H9 (cell line): ENCODE results near the gene ZNF70. TPM values are rescaled to one million over a fixed set of nuclear protein-coding genes. Genes with fewer than 3 reads are reported as not detected.

Source experiments
- DNase-seq: peaks from one replicate; pipeline ENCODE4 v3.0.0-alpha.2; 2017
- H2AFZ ChIP-seq: one replicate; pipeline ENCODE4 v1.6.1; 2013; ENCODE audit warnings: mild to moderate bottlenecking, low read length, control low read depth, moderate library complexity
- H2AK5ac ChIP-seq: 2 replicates; pipeline ENCODE4 v1.6.1; 2013; ENCODE audit warnings: low read length, control low read depth, mixed read lengths; ENCODE audit not compliant: insufficient read length
- H2BK120ac ChIP-seq: one replicate; pipeline ENCODE4 v1.6.1; 2013; ENCODE audit warnings: low read depth, mild to moderate bottlenecking, low read length, control low read depth, inconsistent platforms; ENCODE audit not compliant: poor library complexity, severe bottlenecking
- H2BK12ac ChIP-seq: 2 replicates; pipeline ENCODE4 v1.6.1; 2013; ENCODE audit warnings: low read length, control low read depth, mixed read lengths, low read depth; ENCODE audit not compliant: insufficient read length
- H2BK15ac ChIP-seq: 2 replicates; pipeline ENCODE4 v1.6.1; 2013; ENCODE audit warnings: low read depth, low read length, control low read depth
- H2BK20ac ChIP-seq: one replicate; pipeline ENCODE4 v1.6.1; 2013; ENCODE audit warnings: low read depth, mild to moderate bottlenecking, low read length, control low read depth, inconsistent platforms; ENCODE audit not compliant: poor library complexity, severe bottlenecking
- H2BK5ac ChIP-seq: 2 replicates; pipeline ENCODE4 v1.6.1; 2013; ENCODE audit warnings: low read length, control low read depth, mixed read lengths; ENCODE audit not compliant: insufficient read length
- H3K14ac ChIP-seq: 2 replicates; pipeline ENCODE4 v1.6.1; 2013; ENCODE audit warnings: low read length, control low read depth; ENCODE audit not compliant: insufficient read depth
- H3K18ac ChIP-seq: 2 replicates; pipeline ENCODE4 v1.6.1; 2013; ENCODE audit warnings: low read depth, mild to moderate bottlenecking, mixed read lengths, low read length, control low read depth; ENCODE audit not compliant: insufficient read length
- H3K23ac ChIP-seq: 2 replicates; pipeline ENCODE4 v1.6.1; 2013; ENCODE audit warnings: low read length, control low read depth, mixed read lengths, low read depth; ENCODE audit not compliant: insufficient read length
- H3K23me2 ChIP-seq: 2 replicates; pipeline ENCODE4 v1.6.1; 2013; ENCODE audit warnings: low read depth, mild to moderate bottlenecking, mixed read lengths, low read length, control low read depth; ENCODE audit not compliant: insufficient read length, poor library complexity, severe bottlenecking
- H3K27ac ChIP-seq: 2 replicates; pipeline ENCODE4 v1.5.1; 2013; ENCODE audit warnings: low read length, control low read depth, mixed read lengths, low read depth; ENCODE audit not compliant: insufficient read length
- H3K27me3 ChIP-seq: 2 replicates; pipeline ENCODE4 v1.6.1; 2013; ENCODE audit warnings: low read length, control low read depth, inconsistent platforms; ENCODE audit not compliant: insufficient read depth
- H3K4ac ChIP-seq: 2 replicates; pipeline ENCODE4 v1.6.1; 2013; ENCODE audit warnings: low read depth, mild to moderate bottlenecking, control low read depth, inconsistent platforms, low read length, moderate library complexity
- H3K4me1 ChIP-seq: 2 replicates; pipeline ENCODE4 v1.6.1; 2013; ENCODE audit warnings: low read length, control low read depth, inconsistent platforms; ENCODE audit not compliant: insufficient read depth
- H3K4me2 ChIP-seq: 2 replicates; pipeline ENCODE4 v1.6.1; 2013; ENCODE audit warnings: low read length, control low read depth, mixed read lengths; ENCODE audit not compliant: insufficient read length, insufficient read depth
- H3K56ac ChIP-seq: 2 replicates; pipeline ENCODE4 v1.6.1; 2013; ENCODE audit warnings: low read depth, mild to moderate bottlenecking, mixed read lengths, low read length, control low read depth; ENCODE audit not compliant: insufficient read length
- H3K79me1 ChIP-seq: 2 replicates; pipeline ENCODE4 v1.6.1; 2013; ENCODE audit warnings: low read depth, mild to moderate bottlenecking, moderate library complexity, low read length, control low read depth, inconsistent platforms; ENCODE audit not compliant: insufficient read depth, poor library complexity, severe bottlenecking
- H3K79me2 ChIP-seq: 2 replicates; pipeline ENCODE4 v1.6.1; 2013; ENCODE audit warnings: low read length, control low read depth, inconsistent platforms; ENCODE audit not compliant: insufficient read depth
- H3K9ac ChIP-seq: 2 replicates; pipeline ENCODE4 v1.6.1; 2013; ENCODE audit warnings: low read length, control low read depth, mixed read lengths; ENCODE audit not compliant: insufficient read length; ENCODE audit errors: extremely low read depth
- H3K9me3 ChIP-seq: one replicate; pipeline ENCODE4 v1.6.1; 2013; ENCODE audit warnings: low read depth, low read length, inconsistent platforms; ENCODE audit not compliant: control insufficient read depth
- H3T11ph ChIP-seq: one replicate; pipeline ENCODE4 v1.6.1; 2013; ENCODE audit warnings: mild to moderate bottlenecking, low read length, control low read depth, inconsistent platforms
- H4K20me1 ChIP-seq: one replicate; pipeline ENCODE4 v1.6.1; 2013; ENCODE audit not compliant: control insufficient read depth, insufficient read length, insufficient read depth
- H4K5ac ChIP-seq: 2 replicates; pipeline ENCODE4 v1.6.1; 2013; ENCODE audit warnings: low read depth, mild to moderate bottlenecking, mixed read lengths, low read length, control low read depth; ENCODE audit not compliant: insufficient read length
- H4K8ac ChIP-seq: replicated peaks from 2 replicates; pipeline ENCODE4 v1.6.1; 2013; ENCODE audit warnings: low read length, control low read depth, mixed read lengths, low read depth; ENCODE audit not compliant: insufficient read length
- H4K91ac ChIP-seq: 2 replicates; pipeline ENCODE4 v1.6.1; 2013; ENCODE audit warnings: low read depth, mild to moderate bottlenecking, moderate library complexity, mixed read lengths, low read length, control low read depth; ENCODE audit not compliant: insufficient read length
- H3K27ac Mint-ChIP-seq, 3 experiments: 2 replicates in 2 of 3; 3 replicates in 1 of 3; pipeline ENCODE4 v1.8.0; 2020 to 2021; ENCODE audit warnings: mixed read lengths in 3 of 3, mild to moderate bottlenecking in 1 of 3, moderate library complexity in 1 of 3
- H3K27me3 Mint-ChIP-seq: 2 replicates; pipeline ENCODE4 v1.8.0; 2021; ENCODE audit warnings: low read depth, mild to moderate bottlenecking, moderate library complexity, mixed read lengths
- H3K36me3 Mint-ChIP-seq, 3 experiments: 2 replicates in 2 of 3; 3 replicates in 1 of 3; pipeline ENCODE4 v1.8.0; 2020 to 2021; ENCODE audit warnings: low read depth in 3 of 3, mixed read lengths in 3 of 3; ENCODE audit not compliant: insufficient read depth in 1 of 3
- H3K4me1 Mint-ChIP-seq, 2 experiments: 2 replicates each; pipeline ENCODE4 v1.8.0; 2020; ENCODE audit warnings: mixed read lengths in 2 of 2
- H3K4me3 Mint-ChIP-seq, 2 experiments: 2 replicates in 1 of 2; 3 replicates in 1 of 2; pipeline ENCODE4 v1.8.0; 2020 to 2021; ENCODE audit warnings: mild to moderate bottlenecking in 2 of 2, mixed read lengths in 2 of 2, moderate library complexity in 1 of 2
- H3K9me3 Mint-ChIP-seq, 2 experiments: 2 replicates in 1 of 2; 3 replicates in 1 of 2; pipeline ENCODE4 v1.8.0; 2020; ENCODE audit warnings: mild to moderate bottlenecking in 2 of 2, mixed read lengths in 2 of 2, moderate library complexity in 1 of 2
- WGBS: extraction: QIAGEN DNeasy Blood & Tissue Kit; methylation state at CpG from one replicate; pipeline ENCODE4 v1.1.7; 2013; ENCODE audit warnings: missing lambda C conversion rate, low lambda C conversion rate, mixed read lengths; ENCODE audit not compliant: insufficient read length; ENCODE audit errors: extremely low coverage; 5-methylcytosine and 5-hydroxymethylcytosine counted together
- total RNA-seq: library from RNA; stranded (reverse); gene quantifications from 2 replicates; pipeline ENCODE4 v1.2.1, GENCODE V29; 2021
- TF ChIP-seq, protein P1 (sequence below): fragments of 200-600 bp; sonication (generic); conservative IDR thresholded peaks from 3 replicates; pipeline ENCODE4 v1.8.0; 2021; ENCODE audit warnings: antibody characterized with exemption, mild to moderate bottlenecking

The ZNF70 gene
- total RNA-seq, 1 experiment from 2014 or later, result 3.5 TPM

DNA sequence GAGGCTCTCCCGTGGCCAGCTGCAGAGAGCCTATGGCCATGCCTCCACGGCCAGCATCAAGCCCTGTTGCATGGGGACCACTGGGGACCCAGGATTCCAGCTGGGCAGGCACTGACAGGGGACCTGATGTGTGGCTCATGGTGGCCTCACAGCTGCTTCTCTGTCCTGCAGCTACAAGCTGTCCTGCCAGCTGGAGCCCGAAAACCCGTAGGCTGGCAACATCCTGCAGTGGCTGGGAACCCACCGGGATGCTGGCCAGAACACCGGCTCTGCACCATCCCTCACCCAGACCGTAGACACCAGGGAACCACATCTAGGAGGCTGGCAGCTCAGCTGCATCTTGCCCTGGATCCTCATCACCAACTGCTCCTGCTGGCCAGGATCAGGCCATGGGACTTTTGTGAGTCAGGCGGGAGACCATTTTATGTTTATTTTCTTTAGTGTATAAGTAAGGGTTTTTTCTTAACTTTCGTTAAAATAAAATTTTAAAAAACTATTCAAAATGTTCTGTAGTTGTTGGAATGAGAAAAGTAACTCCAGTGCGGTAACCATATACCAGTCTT is 52.2 kb downstream of the ZNF70 start:
- H3K9ac ChIP-seq, result no peak overlapping the region
- no peak overlapping the region for H4K8ac ChIP-seq
- H3K4me1 ChIP-seq, result no peaks in the 10 kb centered on the region
- no peak overlapping the region for H2AFZ ChIP-seq
- Mint-ChIP-seq H3K4me3 (no peak overlapping the region), H3K36me3 (peaks cover 10 to 43% (median 23%) of the 10 kb centered on the region in 3 experiments), H3K9me3 (no peaks in the 10 kb centered on the region), H3K4me1 (no peaks in the 10 kb centered on the region), H3K27me3 (no peaks in the 10 kb centered on the region), H3K27ac (no peak overlapping the region)
- H3K56ac ChIP-seq, result no peak overlapping the region
- H3K9me3 ChIP-seq, result no peaks in the 10 kb centered on the region
- H3K27ac ChIP-seq, result no peak overlapping the region
- H3K23ac ChIP-seq, result no peak overlapping the region
- no peak overlapping the region for H4K5ac ChIP-seq
- H4K91ac ChIP-seq, result no peak overlapping the region
- H3K79me1 ChIP-seq, result no peaks in the 10 kb centered on the region
- H2BK5ac ChIP-seq, result no peak overlapping the region
- H2BK15ac ChIP-seq, result no peak overlapping the region
- no peak overlapping the region for H3T11ph ChIP-seq
- no peaks in the 10 kb centered on the region for H3K79me2 ChIP-seq
- TF ChIP-seq, protein P1, sequence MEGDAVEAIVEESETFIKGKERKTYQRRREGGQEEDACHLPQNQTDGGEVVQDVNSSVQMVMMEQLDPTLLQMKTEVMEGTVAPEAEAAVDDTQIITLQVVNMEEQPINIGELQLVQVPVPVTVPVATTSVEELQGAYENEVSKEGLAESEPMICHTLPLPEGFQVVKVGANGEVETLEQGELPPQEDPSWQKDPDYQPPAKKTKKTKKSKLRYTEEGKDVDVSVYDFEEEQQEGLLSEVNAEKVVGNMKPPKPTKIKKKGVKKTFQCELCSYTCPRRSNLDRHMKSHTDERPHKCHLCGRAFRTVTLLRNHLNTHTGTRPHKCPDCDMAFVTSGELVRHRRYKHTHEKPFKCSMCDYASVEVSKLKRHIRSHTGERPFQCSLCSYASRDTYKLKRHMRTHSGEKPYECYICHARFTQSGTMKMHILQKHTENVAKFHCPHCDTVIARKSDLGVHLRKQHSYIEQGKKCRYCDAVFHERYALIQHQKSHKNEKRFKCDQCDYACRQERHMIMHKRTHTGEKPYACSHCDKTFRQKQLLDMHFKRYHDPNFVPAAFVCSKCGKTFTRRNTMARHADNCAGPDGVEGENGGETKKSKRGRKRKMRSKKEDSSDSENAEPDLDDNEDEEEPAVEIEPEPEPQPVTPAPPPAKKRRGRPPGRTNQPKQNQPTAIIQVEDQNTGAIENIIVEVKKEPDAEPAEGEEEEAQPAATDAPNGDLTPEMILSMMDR, result no peak
- H2BK20ac ChIP-seq, result no peak overlapping the region
- no peak overlapping the region for H3K4ac ChIP-seq
- no peak overlapping the region for H2BK12ac ChIP-seq
- no peaks in the 10 kb centered on the region for H3K23me2 ChIP-seq
- DNase-seq, result no peak
- H2AK5ac ChIP-seq, result no peak overlapping the region
- no peak overlapping the region for H3K18ac ChIP-seq
- no peaks in the 10 kb centered on the region for H3K27me3 ChIP-seq
- H2BK120ac ChIP-seq, result no peak overlapping the region
- WGBS, result no CpG with 5 or more reads among the region's 10 CpGs
- H4K20me1 ChIP-seq, result no peaks in the 10 kb centered on the region
- H3K14ac ChIP-seq, result no peak overlapping the region
- H3K4me2 ChIP-seq, result no peak overlapping the region
